ENCODE measurements around the gene NDNF. TPM values are rescaled to one million over a fixed set of nuclear protein-coding genes. Genes with fewer than 3 reads are reported as not detected.

Gene NDNF
- total RNA-seq, 1 experiment from 2014 or later, result 0.22 TPM

- ChIA-PET RAD21 (ENCODE audit: low non-redundant PET in 1 of 2, low total read pairs in 2 of 2, uncharacterized antibody in 2 of 2, unreplicated experiment in 2 of 2) (no interaction called here), CTCF (no interaction called here), POLR2A (no interaction called here)
- Histone ChIP-seq H3K27me3 (ENCODE audit: insufficient read depth, low read length) (no peaks in the 10 kb centered on the region), H3K27ac (ENCODE audit: low read depth, low read length) (no peak overlapping the region), H3K36me3 (ENCODE audit: control insufficient read depth in 1 of 2, insufficient read depth in 2 of 2, low read length in 2 of 2) (no peaks in the 10 kb centered on the region), H3K4me1 (ENCODE audit: control insufficient read depth in 1 of 2, insufficient read depth in 2 of 2, low read length in 2 of 2) (no peaks in the 10 kb centered on the region), H3K9me3 (ENCODE audit: control insufficient read depth in 1 of 2, insufficient read depth in 1 of 2, low read depth in 1 of 2, low read length in 2 of 2) (no peaks in the 10 kb centered on the region), H4K20me1 (ENCODE audit: insufficient read depth) (no peaks in the 10 kb centered on the region), H3K4me3 (replicated peaks in 1 of 2; ENCODE audit: low read depth in 1 of 2, low read length in 2 of 2) (no peak overlapping the region), H3K4me2 (ENCODE audit: low read length) (no peak overlapping the region), H3K9me2 (ENCODE audit: insufficient read depth) (no peaks in the 10 kb centered on the region), H3K79me2 (ENCODE audit: insufficient read depth, low read length) (no peaks in the 10 kb centered on the region), H2AFZ (ENCODE audit: low read depth, low read length, poor library complexity, severe bottlenecking) (no peak overlapping the region), H3K9ac (ENCODE audit: low read length) (no peak overlapping the region)
- TF ChIP-seq MAX (IDR thresholded peaks at IDR 0.05) (no peak), TCF7L2 (IDR thresholded peaks at IDR 0.05; ENCODE audit: borderline replicate concordance, extremely low read depth, insufficient read depth, insufficient read length) (no peak), CBX3 (IDR thresholded peaks at IDR 0.05; ENCODE audit: low read depth) (no peak), YY1 (IDR thresholded peaks at IDR 0.05; ENCODE audit: extremely low read depth, insufficient replicate concordance, low read depth, low read length) (no peak)
- BruUV-seq (replicated peaks), result no TSS peak
- no peak for ATAC-seq
- intact Hi-C loops (cut with micrococcal nuclease), result no loop called here
- DNase-seq (ENCODE audit: low read depth, low spot score), result no peak
Measured at GRCh38 chr4:120991885-120992284, 80.5 kb downstream of the NDNF start.

DNA sequence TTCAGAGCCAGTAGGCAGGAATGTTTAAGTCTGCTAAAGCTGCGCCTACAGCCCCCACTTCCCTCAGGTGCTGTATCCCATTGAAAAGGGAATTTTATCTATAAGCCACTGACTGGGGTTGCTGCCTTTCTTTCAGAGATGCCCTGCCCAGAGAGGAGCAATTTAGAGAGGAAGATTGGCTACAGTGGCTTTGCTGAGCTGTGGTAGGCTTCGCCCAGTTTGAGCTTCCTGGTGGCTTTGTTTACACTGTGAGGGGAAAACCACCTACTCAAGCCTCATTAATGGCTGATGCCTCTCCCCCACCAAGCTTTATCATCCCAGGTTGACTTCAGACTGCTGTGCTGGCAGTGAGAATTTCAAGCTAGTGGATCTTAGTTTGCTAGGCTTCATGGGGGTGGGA lies 82.1 kb downstream of the NDNF start:
- Histone ChIP-seq H3K36me3 (ENCODE audit: control insufficient read depth in 1 of 2, insufficient read depth in 2 of 2, low read length in 2 of 2) (no peaks in the 10 kb centered on the region), H3K27ac (ENCODE audit: low read depth, low read length) (no peak overlapping the region), H3K4me2 (ENCODE audit: low read length) (no peak overlapping the region), H3K9me2 (ENCODE audit: insufficient read depth) (no peaks in the 10 kb centered on the region), H3K79me2 (ENCODE audit: insufficient read depth, low read length) (no peaks in the 10 kb centered on the region), H2AFZ (ENCODE audit: low read depth, low read length, poor library complexity, severe bottlenecking) (no peak overlapping the region), H4K20me1 (ENCODE audit: insufficient read depth) (no peaks in the 10 kb centered on the region), H3K4me1 (ENCODE audit: control insufficient read depth in 1 of 2, insufficient read depth in 2 of 2, low read length in 2 of 2) (no peaks in the 10 kb centered on the region), H3K9ac (ENCODE audit: low read length) (no peak overlapping the region), H3K4me3 (replicated peaks in 1 of 2; ENCODE audit: low read depth in 1 of 2, low read length in 2 of 2) (no peak overlapping the region), H3K9me3 (ENCODE audit: control insufficient read depth in 1 of 2, insufficient read depth in 1 of 2, low read depth in 1 of 2, low read length in 2 of 2) (no peaks in the 10 kb centered on the region), H3K27me3 (ENCODE audit: insufficient read depth, low read length) (no peaks in the 10 kb centered on the region)
- TF ChIP-seq POLR2A (IDR thresholded peaks at IDR 0.05; ENCODE audit: borderline replicate concordance, extremely low read depth, insufficient read depth, insufficient read length) (no peak), JUND (IDR thresholded peaks at IDR 0.05) (no peak), SRF (IDR thresholded peaks at IDR 0.05; ENCODE audit: low read depth) (no peak), ZBTB33 (IDR thresholded peaks at IDR 0.05; ENCODE audit: extremely low read depth, insufficient replicate concordance, low read length) (no peak)
- ATAC-seq, result no peak
- CTCF ChIA-PET, result no interaction called here
- intact Hi-C loops (cut with micrococcal nuclease), result no loop called here
- BruUV-seq (replicated peaks), result no TSS peak
- RAD21 ChIA-PET (ENCODE audit: low non-redundant PET in 1 of 2, low total read pairs in 2 of 2, uncharacterized antibody in 2 of 2, unreplicated experiment in 2 of 2), result no interaction called here
- no peak for DNase-seq (ENCODE audit: low read depth, low spot score)
- POLR2A ChIA-PET, result no interaction called here

Other genes starting within 250 kb of the NDNF start
- 5.1 TPM for gene PRDM5, start 149.8 kb downstream of the NDNF start, total RNA-seq (2021; ENCODE audit: unreplicated experiment)
- not detected for gene TNIP3, start 91.8 kb upstream of the NDNF start, total RNA-seq (2021; ENCODE audit: unreplicated experiment)

Data from HCT116 (cell line).